Measurements from ENCODE around the gene SORCS2.

The SORCS2 gene

GRCh38 chr4:7477695-7478094 is 285.4 kb downstream of the SORCS2 start:
- no peaks in the 10 kb centered on the region for H3K27me3 ChIP-seq (ENCODE audit: control insufficient read depth, low read length)
- H3K9me3 ChIP-seq (ENCODE audit: control insufficient read depth, insufficient read depth, low read length), result no peaks in the 10 kb centered on the region
- H3K4me1 ChIP-seq (ENCODE audit: control insufficient read depth, low read length), result peaks cover 13% of the 10 kb centered on the region
- H3K36me3 ChIP-seq (ENCODE audit: control insufficient read depth, low read length), result no peaks in the 10 kb centered on the region
- no peaks in the 10 kb centered on the region for H3K9me2 ChIP-seq (replicated peaks; ENCODE audit: control insufficient read depth, low read length)
- H3K4me2 ChIP-seq (ENCODE audit: low read length), result no peak overlapping the region
- H3F3A ChIP-seq (ENCODE audit: control insufficient read depth, insufficient read depth), result no peaks in the 10 kb centered on the region
- H3K79me2 ChIP-seq (ENCODE audit: control insufficient read depth, low read length), result no peaks in the 10 kb centered on the region
- H3K27ac ChIP-seq (ENCODE audit: low read depth, low read length), result no peak overlapping the region
- TF ChIP-seq CTCF (IDR thresholded peaks at IDR 0.05; ENCODE audit: low read depth, low read length, poor library complexity, severe bottlenecking) (no peak), EZH2phosphoT487 (IDR thresholded peaks at IDR 0.05; ENCODE audit: borderline replicate concordance, low read length) (no peak)
- H4K20me1 ChIP-seq (ENCODE audit: control insufficient read depth, insufficient read depth, low read depth, low read length), result no peaks in the 10 kb centered on the region
- no peak overlapping the region for H3K4me3 ChIP-seq (ENCODE audit: low read length)

GRCh38 chr4:7478665-7479064 is 286.3 kb downstream of the SORCS2 start:
- no peaks in the 10 kb centered on the region for H3K36me3 ChIP-seq (ENCODE audit: control insufficient read depth, low read length)
- no peaks in the 10 kb centered on the region for H3K9me2 ChIP-seq (replicated peaks; ENCODE audit: control insufficient read depth, low read length)
- H3K4me3 ChIP-seq (ENCODE audit: low read length), result no peak overlapping the region
- H3K27ac ChIP-seq (ENCODE audit: low read depth, low read length), result no peak overlapping the region
- TF ChIP-seq CTCF (IDR thresholded peaks at IDR 0.05; ENCODE audit: low read depth, low read length, poor library complexity, severe bottlenecking) (no peak), EZH2phosphoT487 (IDR thresholded peaks at IDR 0.05; ENCODE audit: borderline replicate concordance, low read length) (no peak)
- H3K9me3 ChIP-seq (ENCODE audit: control insufficient read depth, insufficient read depth, low read length), result no peaks in the 10 kb centered on the region
- H4K20me1 ChIP-seq (ENCODE audit: control insufficient read depth, insufficient read depth, low read depth, low read length), result no peaks in the 10 kb centered on the region
- H3F3A ChIP-seq (ENCODE audit: control insufficient read depth, insufficient read depth), result no peaks in the 10 kb centered on the region
- H3K27me3 ChIP-seq (ENCODE audit: control insufficient read depth, low read length), result no peaks in the 10 kb centered on the region
- no peaks in the 10 kb centered on the region for H3K79me2 ChIP-seq (ENCODE audit: control insufficient read depth, low read length)
- no peak overlapping the region for H3K4me2 ChIP-seq (ENCODE audit: low read length)
- H3K4me1 ChIP-seq (ENCODE audit: control insufficient read depth, low read length), result peaks cover 13% of the 10 kb centered on the region

- Histone ChIP-seq H3K36me3 (ENCODE audit: control insufficient read depth, low read length) (no peaks in the 10 kb centered on the region), H3K4me3 (ENCODE audit: low read length) (no peak overlapping the region), H3K79me2 (ENCODE audit: control insufficient read depth, low read length) (no peaks in the 10 kb centered on the region), H3K9me2 (replicated peaks; ENCODE audit: control insufficient read depth, low read length) (no peaks in the 10 kb centered on the region), H3K27me3 (ENCODE audit: control insufficient read depth, low read length) (no peaks in the 10 kb centered on the region), H3K4me2 (ENCODE audit: low read length) (no peak overlapping the region), H4K20me1 (ENCODE audit: control insufficient read depth, insufficient read depth, low read depth, low read length) (no peaks in the 10 kb centered on the region), H3F3A (ENCODE audit: control insufficient read depth, insufficient read depth) (no peaks in the 10 kb centered on the region), H3K4me1 (ENCODE audit: control insufficient read depth, low read length) (peaks cover 12% of the 10 kb centered on the region), H3K9me3 (ENCODE audit: control insufficient read depth, insufficient read depth, low read length) (no peaks in the 10 kb centered on the region), H3K27ac (ENCODE audit: low read depth, low read length) (no peak overlapping the region)
- no peak for TF ChIP-seq EZH2phosphoT487 (IDR thresholded peaks at IDR 0.05; ENCODE audit: borderline replicate concordance, low read length)
- TF ChIP-seq CTCF (IDR thresholded peaks at IDR 0.05; ENCODE audit: low read depth, low read length, poor library complexity, severe bottlenecking), result no peak
Measured at GRCh38 chr4:7480423-7480822, 288.1 kb downstream of the SORCS2 start.

GRCh38 chr4:7481227-7481626 is 288.9 kb downstream of the SORCS2 start:
- H4K20me1 ChIP-seq (ENCODE audit: control insufficient read depth, insufficient read depth, low read depth, low read length), result no peaks in the 10 kb centered on the region
- H3K27ac ChIP-seq (ENCODE audit: low read depth, low read length), result no peak overlapping the region
- H3K4me3 ChIP-seq (ENCODE audit: low read length), result no peak overlapping the region
- H3K4me2 ChIP-seq (ENCODE audit: low read length), result no peak overlapping the region
- H3K4me1 ChIP-seq (ENCODE audit: control insufficient read depth, low read length), result peaks cover 14% of the 10 kb centered on the region
- H3K79me2 ChIP-seq (ENCODE audit: control insufficient read depth, low read length), result no peaks in the 10 kb centered on the region
- TF ChIP-seq CTCF (IDR thresholded peaks at IDR 0.05; ENCODE audit: low read depth, low read length, poor library complexity, severe bottlenecking) (no peak), EZH2phosphoT487 (IDR thresholded peaks at IDR 0.05; ENCODE audit: borderline replicate concordance, low read length) (no peak)
- no peaks in the 10 kb centered on the region for H3K9me3 ChIP-seq (ENCODE audit: control insufficient read depth, insufficient read depth, low read length)
- no peaks in the 10 kb centered on the region for H3K9me2 ChIP-seq (replicated peaks; ENCODE audit: control insufficient read depth, low read length)
- H3K36me3 ChIP-seq (ENCODE audit: control insufficient read depth, low read length), result no peaks in the 10 kb centered on the region
- no peaks in the 10 kb centered on the region for H3F3A ChIP-seq (ENCODE audit: control insufficient read depth, insufficient read depth)
- no peaks in the 10 kb centered on the region for H3K27me3 ChIP-seq (ENCODE audit: control insufficient read depth, low read length)

Measured in DOHH2 (cell line).